SK-N-MC (cell line): Measurements from ENCODE around the gene PTPRQ.

Experiments
- EZH2 ChIP-seq: fragments of 200-600 bp; sonication (generic); IDR thresholded peaks from one replicate; pipeline ENCODE4 v1.6.1; 2017; ENCODE audit warnings: antibody characterized with exemption
- POLR2AphosphoS5 ChIP-seq: IDR thresholded peaks from 2 replicates; pipeline ENCODE4 v1.6.1; 2012; ENCODE audit warnings: mild to moderate bottlenecking, low read depth, low read length, borderline replicate concordance

GRCh38 chr12:80470403-80470802, 26.4 kb downstream of the PTPRQ start:
- TF ChIP-seq EZH2: no peak
- no peak for TF ChIP-seq POLR2AphosphoS5
